K562 (cell line): ENCODE data around the gene EPM2A. TPM values are rescaled to one million over a fixed set of nuclear protein-coding genes. Genes with fewer than 3 reads are reported as not detected.

Source experiments
- HDAC2 ChIP-seq: fragments of 450-650 bp; IDR thresholded peaks from 2 replicates; pipeline ENCODE4 v1.6.1; 2016; ENCODE audit warnings: mild to moderate bottlenecking
- HOXB6 ChIP-seq: fragments of 250-450 bp; sonication (Bioruptor Pico); IDR thresholded peaks from 2 replicates; pipeline ENCODE4 v1.5.1; 2022; ENCODE audit warnings: mild to moderate bottlenecking, borderline replicate concordance
- NR4A1 ChIP-seq, 2 experiments: fragments of 250-450 bp in 1 of 2; fragments of 450-650 bp in 1 of 2; sonication (Bioruptor Pico) in 1 of 2; IDR thresholded peaks; 2 replicates each; pipeline versions ENCODE4 v1.4.0 to v1.6.1; 2016 to 2020; ENCODE audit warnings: mild to moderate bottlenecking in 2 of 2, missing compliant biosample characterization in 1 of 2, missing genetic modification characterization in 1 of 2, moderate library complexity in 1 of 2
- NRF1 ChIP-seq, 2 experiments: fragments of 450-650 bp; IDR thresholded peaks in 1 of 2; conservative IDR thresholded peaks in 1 of 2; 2 replicates each; pipeline ENCODE4 v1.6.1; 2014; ENCODE audit warnings: mild to moderate bottlenecking in 2 of 2
- PTRF ChIP-seq: fragments of 450-650 bp; IDR thresholded peaks from 2 replicates; pipeline ENCODE4 v1.6.1; 2016; ENCODE audit warnings: mild to moderate bottlenecking, missing genetic modification characterization, missing compliant biosample characterization
- SP2 ChIP-seq: IDR thresholded peaks from 2 replicates; pipeline ENCODE4 v1.6.1; 2011; ENCODE audit warnings: mild to moderate bottlenecking, low read depth, low read length, moderate library complexity; ENCODE audit not compliant: poor library complexity, severe bottlenecking; ENCODE audit errors: extremely low read depth
- XRCC5 ChIP-seq: fragments of 200-400 bp; formaldehyde crosslinking; IDR thresholded peaks from 2 replicates; pipeline ENCODE4 v1.6.1; 2017; ENCODE audit warnings: low read depth, mild to moderate bottlenecking, low read length
- YY1 ChIP-seq, 3 experiments: IDR thresholded peaks; 2 replicates each; pipeline ENCODE4 v1.6.1; 2011; ENCODE audit warnings: low read length in 2 of 3, mild to moderate bottlenecking in 2 of 3, moderate library complexity in 2 of 3, borderline replicate concordance in 1 of 3, control low read depth in 1 of 3, low read depth in 1 of 3; ENCODE audit not compliant: insufficient read depth in 3 of 3, insufficient replicate concordance in 2 of 3, control insufficient read depth in 1 of 3, insufficient read length in 1 of 3; ENCODE audit errors: extremely low read depth in 1 of 3
- ZBED1 ChIP-seq: IDR thresholded peaks from 2 replicates; pipeline ENCODE4 v1.6.1; 2014
- ZNF143 ChIP-seq: sonication (generic); formaldehyde crosslinking; IDR thresholded peaks from 2 replicates; pipeline ENCODE4 v1.9.0; 2022; ENCODE audit warnings: mild to moderate bottlenecking, missing genetic modification reagents
- ZNF165 ChIP-seq: fragments of 250-450 bp; sonication (Bioruptor Pico); IDR thresholded peaks from 2 replicates; pipeline ENCODE4 v1.4.0; 2020; ENCODE audit warnings: borderline replicate concordance
- ZNF561 ChIP-seq: fragments of 450-650 bp; formaldehyde crosslinking; conservative IDR thresholded peaks from 2 replicates; pipeline ENCODE4 v1.4.0; 2020; ENCODE audit warnings: mild to moderate bottlenecking, moderate library complexity
- ZNF583 ChIP-seq: fragments of 250-450 bp; sonication (Bioruptor Pico); IDR thresholded peaks from 2 replicates; pipeline ENCODE4 v1.4.0; 2020
- polyA plus RNA-seq, 8 experiments: library from polyadenylated mRNA; depleted of rRNA in 4 of 8; stranded (reverse) in 5 of 8; unstranded in 3 of 8; fragments of >200 nt; fragmentation: Nextera tagmentation in 2 of 8; fragmentation: Illumina TruSeq in 1 of 8; extraction: Ambion mirVana in 2 of 8; extraction: Trizol in 1 of 8; gene quantifications; 2 replicates each; pipeline versions ENCODE4 v1.2.1 to v1.2.3, GENCODE V29; 2011 to 2014; ENCODE audit warnings: inconsistent platforms in 1 of 8, missing spikeins in 1 of 8
- total RNA-seq, 7 experiments: library from RNA; depleted of rRNA in 6 of 7; stranded (reverse); fragments of >200 nt in 6 of 7; fragmentation: Illumina TruSeq in 2 of 7; extraction: Trizol in 2 of 7; gene quantifications; 2 replicates each; pipeline versions ENCODE4 v1.2.1 to v1.2.3, GENCODE V29; 2011 to 2021; ENCODE audit warnings: low replicate concordance in 1 of 7
- TF ChIP-seq, protein P1 (sequence below), 3 experiments: fragments of 200-800 bp in 1 of 3; sonication (Bioruptor generic) in 1 of 3; sonication (generic) in 1 of 3; formaldehyde crosslinking in 1 of 3; IDR thresholded peaks; 2 replicates each; pipeline versions ENCODE4 v1.6.1 to v1.8.0; 2016 to 2022; ENCODE audit warnings: mild to moderate bottlenecking in 2 of 3, missing compliant biosample characterization in 2 of 3, missing genetic modification characterization in 2 of 3, missing genetic modification reagents in 1 of 3
- TF ChIP-seq, protein P2 (sequence below): fragments of 250-450 bp; sonication (Bioruptor Pico); IDR thresholded peaks from 2 replicates; pipeline ENCODE4 v1.5.0; 2020; ENCODE audit warnings: mild to moderate bottlenecking
- TF ChIP-seq, protein P3 (sequence below): fragments of 250-450 bp; sonication (Bioruptor Pico); IDR thresholded peaks from 2 replicates; pipeline ENCODE4 v1.8.0; 2021; ENCODE audit warnings: moderate library complexity, mild to moderate bottlenecking, inconsistent platforms
- TF ChIP-seq, protein P4 (sequence below): fragments of 450-650 bp; IDR thresholded peaks from 2 replicates; pipeline ENCODE4 v1.6.1; 2016; ENCODE audit warnings: antibody characterized with exemption
- TF ChIP-seq, protein P5 (sequence below): fragments of 200-800 bp; sonication (Bioruptor generic); IDR thresholded peaks from 2 replicates; pipeline ENCODE4 v1.6.1; 2017; ENCODE audit warnings: missing genetic modification characterization, missing compliant biosample characterization
- TF ChIP-seq, protein P6 (sequence below): fragments of 450-650 bp; formaldehyde crosslinking; IDR thresholded peaks from 2 replicates; pipeline ENCODE4 v1.4.0; 2020; ENCODE audit warnings: mild to moderate bottlenecking, mixed read lengths

EPM2A gene
- total and polyA plus RNA-seq, 9 of the 15 experiments (the other 6 are each of a cell fraction or from before 2014, with no cell fraction given): 0.35 to 5.3 (median 2.5) TPM

DNA sequence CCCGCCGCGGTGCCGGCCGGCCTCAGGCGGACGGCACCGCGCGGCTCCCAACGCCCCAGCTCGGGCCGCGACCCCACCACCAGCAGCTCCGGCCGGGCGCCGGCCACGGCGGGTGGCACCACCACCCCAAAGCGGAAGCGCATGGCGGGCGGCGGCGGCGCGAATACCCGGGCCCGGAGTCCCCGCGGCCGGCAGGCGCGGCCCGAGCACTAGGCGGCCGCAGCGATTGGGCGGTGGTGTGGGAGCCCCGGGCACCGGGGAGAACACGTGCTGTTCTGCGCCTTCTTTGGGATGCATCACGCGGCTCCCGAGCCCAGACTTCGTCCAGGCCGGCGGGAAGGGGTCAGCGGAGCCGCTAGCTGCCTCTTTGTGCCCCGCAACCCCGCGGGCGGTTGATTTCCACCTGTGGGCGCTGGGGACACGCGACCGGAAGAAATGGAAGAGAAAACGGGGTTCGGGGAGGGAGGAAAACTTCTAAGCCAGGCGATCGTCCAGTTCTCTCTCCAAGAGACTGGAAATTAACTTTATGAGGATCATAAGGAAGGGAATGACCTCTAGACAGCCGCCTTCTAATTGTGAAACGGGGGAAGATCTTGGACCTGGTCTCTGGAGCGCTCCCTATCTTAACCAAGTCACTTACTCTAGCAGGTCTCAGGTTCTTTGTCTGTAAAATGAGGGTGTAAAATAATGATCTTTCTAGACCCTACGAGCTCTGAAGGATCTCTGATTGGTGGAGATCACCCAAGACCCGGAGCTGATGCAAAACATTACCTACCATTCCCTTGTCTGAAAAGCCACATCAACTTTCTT, at the start of gene EPM2A (continued):
- TF ChIP-seq, protein P1, sequence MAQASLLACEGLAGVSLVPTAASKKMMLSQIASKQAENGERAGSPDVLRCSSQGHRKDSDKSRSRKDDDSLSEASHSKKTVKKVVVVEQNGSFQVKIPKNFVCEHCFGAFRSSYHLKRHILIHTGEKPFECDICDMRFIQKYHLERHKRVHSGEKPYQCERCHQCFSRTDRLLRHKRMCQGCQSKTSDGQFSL (CRISPR knock-in tag; IDR thresholded peaks at IDR 0.05): no peak
- TF ChIP-seq, protein P1 (tag; IDR thresholded peaks at IDR 0.05): no peak
- TF ChIP-seq, protein P2, sequence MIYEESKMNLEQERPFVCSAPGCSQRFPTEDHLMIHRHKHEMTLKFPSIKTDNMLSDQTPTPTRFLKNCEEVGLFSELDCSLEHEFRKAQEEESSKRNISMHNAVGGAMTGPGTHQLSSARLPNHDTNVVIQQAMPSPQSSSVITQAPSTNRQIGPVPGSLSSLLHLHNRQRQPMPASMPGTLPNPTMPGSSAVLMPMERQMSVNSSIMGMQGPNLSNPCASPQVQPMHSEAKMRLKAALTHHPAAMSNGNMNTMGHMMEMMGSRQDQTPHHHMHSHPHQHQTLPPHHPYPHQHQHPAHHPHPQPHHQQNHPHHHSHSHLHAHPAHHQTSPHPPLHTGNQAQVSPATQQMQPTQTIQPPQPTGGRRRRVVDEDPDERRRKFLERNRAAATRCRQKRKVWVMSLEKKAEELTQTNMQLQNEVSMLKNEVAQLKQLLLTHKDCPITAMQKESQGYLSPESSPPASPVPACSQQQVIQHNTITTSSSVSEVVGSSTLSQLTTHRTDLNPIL (CRISPR knock-in tag): no peak
- TF ChIP-seq HDAC2 (peak; percentile 75), PTRF (no peak), NR4A1 (CRISPR knock-in tag; IDR thresholded peaks at IDR 0.05) (no peak), NR4A1 (tag; IDR thresholded peaks at IDR 0.05) (no peak), SP2 (no peak), HOXB6 (CRISPR knock-in tag) (no peak), ZNF561 (no peak), ZNF165 (CRISPR knock-in tag) (no peak), ZNF143 (CRISPR knock-in tag) (no peak), NRF1 (conservative IDR thresholded peaks at IDR 0.05 in 1 of 2, IDR thresholded peaks at IDR 0.05 in 1 of 2) (no peak), YY1 (IDR thresholded peaks at IDR 0.05; ENCODE audit: borderline replicate concordance in 1 of 3, control insufficient read depth in 1 of 3, extremely low read depth in 1 of 3, insufficient read depth in 3 of 3, insufficient read length in 1 of 3, insufficient replicate concordance in 2 of 3, low read depth in 1 of 3, low read length in 2 of 3) (peak in 1 of 3 experiments; percentile 65), XRCC5 (no peak), ZNF583 (CRISPR knock-in tag) (no peak), ZBED1 (no peak)
- TF ChIP-seq, protein P3, sequence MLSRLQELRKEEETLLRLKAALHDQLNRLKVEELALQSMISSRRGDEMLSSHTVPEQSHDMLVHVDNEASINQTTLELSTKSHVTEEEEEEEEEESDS (CRISPR knock-in tag): no peak
- TF ChIP-seq, protein P4, sequence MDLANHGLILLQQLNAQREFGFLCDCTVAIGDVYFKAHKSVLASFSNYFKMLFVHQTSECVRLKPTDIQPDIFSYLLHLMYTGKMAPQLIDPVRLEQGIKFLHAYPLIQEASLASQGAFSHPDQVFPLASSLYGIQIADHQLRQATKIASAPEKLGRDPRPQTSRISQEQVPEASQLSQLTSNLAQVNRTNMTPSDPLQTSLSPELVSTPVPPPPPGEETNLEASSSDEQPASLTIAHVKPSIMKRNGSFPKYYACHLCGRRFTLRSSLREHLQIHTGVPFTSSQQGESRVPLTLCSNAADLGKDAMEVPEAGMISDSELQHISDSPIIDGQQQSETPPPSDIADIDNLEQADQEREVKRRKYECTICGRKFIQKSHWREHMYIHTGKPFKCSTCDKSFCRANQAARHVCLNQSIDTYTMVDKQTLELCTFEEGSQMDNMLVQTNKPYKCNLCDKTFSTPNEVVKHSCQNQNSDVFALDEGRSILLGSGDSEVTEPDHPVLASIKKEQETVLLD: no peak
- TF ChIP-seq, protein P5, sequence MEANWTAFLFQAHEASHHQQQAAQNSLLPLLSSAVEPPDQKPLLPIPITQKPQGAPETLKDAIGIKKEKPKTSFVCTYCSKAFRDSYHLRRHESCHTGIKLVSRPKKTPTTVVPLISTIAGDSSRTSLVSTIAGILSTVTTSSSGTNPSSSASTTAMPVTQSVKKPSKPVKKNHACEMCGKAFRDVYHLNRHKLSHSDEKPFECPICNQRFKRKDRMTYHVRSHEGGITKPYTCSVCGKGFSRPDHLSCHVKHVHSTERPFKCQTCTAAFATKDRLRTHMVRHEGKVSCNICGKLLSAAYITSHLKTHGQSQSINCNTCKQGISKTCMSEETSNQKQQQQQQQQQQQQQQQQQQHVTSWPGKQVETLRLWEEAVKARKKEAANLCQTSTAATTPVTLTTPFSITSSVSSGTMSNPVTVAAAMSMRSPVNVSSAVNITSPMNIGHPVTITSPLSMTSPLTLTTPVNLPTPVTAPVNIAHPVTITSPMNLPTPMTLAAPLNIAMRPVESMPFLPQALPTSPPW (CRISPR knock-in tag): no peak
- TF ChIP-seq, protein P6, sequence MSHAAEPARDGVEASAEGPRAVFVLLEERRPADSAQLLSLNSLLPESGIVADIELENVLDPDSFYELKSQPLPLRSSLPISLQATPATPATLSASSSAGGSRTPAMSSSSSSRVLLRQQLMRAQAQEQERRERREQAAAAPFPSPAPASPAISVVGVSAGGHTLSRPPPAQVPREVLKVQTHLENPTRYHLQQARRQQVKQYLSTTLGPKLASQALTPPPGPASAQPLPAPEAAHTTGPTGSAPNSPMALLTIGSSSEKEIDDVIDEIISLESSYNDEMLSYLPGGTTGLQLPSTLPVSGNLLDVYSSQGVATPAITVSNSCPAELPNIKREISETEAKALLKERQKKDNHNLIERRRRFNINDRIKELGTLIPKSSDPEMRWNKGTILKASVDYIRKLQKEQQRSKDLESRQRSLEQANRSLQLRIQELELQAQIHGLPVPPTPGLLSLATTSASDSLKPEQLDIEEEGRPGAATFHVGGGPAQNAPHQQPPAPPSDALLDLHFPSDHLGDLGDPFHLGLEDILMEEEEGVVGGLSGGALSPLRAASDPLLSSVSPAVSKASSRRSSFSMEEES (CRISPR knock-in tag): no peak
